Bone marrow (tissue), 2 donors: ENCODE results near the gene FAM241A.
A peak's percentile ranks its signal among the peaks of the same experiment; 100 is the strongest.
"Not testable (repeated sequence)": the region's sequence is repeated elsewhere in the genome, so short reads cannot be mapped to it uniquely, and the experiment has no call there.

Source experiments
- DNase-seq, 2 donors: peaks; one replicate each; lab custom pipeline; 2025; lab: John Stamatoyannopoulos, UW

Gene FAM241A

DNA sequence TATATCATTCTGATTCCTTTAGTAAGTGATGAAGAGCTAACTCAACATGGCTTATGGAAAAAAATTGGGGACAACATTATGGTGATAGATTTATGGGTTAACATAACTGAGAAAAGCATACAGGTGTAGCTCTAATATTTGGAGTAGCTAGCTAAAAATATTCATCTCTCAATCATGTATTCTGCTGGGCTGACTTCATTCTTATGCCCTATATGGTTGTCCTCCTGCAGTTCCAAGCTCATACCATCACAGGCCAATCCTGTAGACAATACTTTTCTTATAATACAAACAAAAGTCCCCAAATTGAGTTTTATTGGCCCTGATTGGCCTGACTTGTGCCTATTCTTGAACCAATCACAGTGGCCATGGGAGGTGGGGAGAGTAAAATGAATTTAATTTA lies 6.7 kb upstream of the FAM241A start:
- DNase-seq = no peak

DNA sequence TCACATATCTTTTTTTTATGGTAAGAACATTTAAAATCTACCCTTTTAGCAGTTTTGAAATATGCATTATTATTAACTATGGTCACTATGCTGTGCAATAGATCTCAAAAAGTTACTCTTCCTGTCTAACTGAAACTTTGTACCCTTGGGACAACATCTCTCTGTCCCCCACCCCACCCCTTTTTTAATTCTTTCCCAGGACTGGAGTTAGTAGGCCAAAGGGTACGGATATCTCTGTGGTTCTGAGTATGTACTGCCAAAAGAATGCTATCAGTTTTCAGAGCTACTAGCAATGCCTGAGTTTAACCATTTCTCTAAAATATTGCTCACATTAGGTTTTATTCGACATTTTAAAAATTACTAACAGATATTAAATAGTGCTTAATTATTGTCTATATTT lies 4.7 kb upstream of the FAM241A start:
- no peak for DNase-seq

DNA sequence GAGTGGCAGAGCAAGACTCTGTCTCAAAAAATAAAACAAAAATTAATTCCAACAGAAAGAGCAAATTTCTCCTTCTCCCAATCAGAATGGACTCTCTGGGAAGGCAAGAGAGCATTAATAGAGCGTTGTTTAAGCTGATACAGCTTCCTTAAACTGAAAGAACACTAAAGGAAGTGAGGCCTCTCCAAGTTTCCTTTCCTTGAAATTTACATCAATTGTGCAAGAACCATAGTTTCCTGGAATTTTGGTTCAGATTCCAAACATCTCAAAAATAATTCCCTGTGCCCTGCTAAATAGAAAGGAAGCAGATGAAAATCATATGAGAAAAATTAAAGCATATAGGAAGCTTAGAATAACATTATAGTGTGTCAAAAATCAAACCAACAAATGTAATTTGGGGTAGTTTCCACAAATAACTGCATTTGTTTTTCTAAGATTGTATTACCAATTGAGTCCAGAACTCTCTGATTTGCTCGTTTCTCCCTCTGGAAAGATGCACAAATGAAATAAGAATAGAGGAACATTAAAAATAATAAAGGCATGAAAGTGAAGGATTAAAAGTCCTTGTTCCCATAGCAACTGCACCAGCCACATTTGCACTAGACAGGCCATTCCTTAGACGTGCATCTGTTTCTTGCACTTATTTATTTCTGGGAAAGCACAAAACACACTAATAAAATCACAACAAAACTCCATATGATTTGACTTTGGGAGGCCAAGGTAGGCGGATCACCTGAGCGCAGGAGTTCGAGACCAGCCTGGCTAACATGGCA lies 3.7 kb upstream of the FAM241A start:
- DNase-seq = no peak

- no peak for DNase-seq
Observed at GRCh38 chr4:112142182-112142581, 3.1 kb upstream of the FAM241A start.

DNA sequence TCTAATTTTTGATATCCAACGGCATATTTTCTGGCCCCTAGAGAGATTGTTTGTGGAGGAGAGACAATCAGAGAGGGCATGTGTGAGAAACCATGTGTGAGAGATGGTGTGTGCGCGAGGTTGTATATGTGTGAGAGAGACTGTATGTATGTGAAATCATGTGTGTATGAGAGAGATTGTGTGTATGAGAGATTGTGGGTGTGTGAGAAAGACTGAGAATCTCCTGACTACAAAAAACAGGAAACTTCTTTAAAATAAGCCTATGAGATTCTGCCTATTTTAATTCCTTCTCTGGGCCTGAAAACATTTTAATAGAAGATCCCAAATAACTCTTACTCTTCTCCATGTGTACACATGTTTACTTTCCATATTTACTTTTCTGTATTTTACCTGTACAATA lies 1.5 kb upstream of the FAM241A start:
- DNase-seq = no peak

DNA sequence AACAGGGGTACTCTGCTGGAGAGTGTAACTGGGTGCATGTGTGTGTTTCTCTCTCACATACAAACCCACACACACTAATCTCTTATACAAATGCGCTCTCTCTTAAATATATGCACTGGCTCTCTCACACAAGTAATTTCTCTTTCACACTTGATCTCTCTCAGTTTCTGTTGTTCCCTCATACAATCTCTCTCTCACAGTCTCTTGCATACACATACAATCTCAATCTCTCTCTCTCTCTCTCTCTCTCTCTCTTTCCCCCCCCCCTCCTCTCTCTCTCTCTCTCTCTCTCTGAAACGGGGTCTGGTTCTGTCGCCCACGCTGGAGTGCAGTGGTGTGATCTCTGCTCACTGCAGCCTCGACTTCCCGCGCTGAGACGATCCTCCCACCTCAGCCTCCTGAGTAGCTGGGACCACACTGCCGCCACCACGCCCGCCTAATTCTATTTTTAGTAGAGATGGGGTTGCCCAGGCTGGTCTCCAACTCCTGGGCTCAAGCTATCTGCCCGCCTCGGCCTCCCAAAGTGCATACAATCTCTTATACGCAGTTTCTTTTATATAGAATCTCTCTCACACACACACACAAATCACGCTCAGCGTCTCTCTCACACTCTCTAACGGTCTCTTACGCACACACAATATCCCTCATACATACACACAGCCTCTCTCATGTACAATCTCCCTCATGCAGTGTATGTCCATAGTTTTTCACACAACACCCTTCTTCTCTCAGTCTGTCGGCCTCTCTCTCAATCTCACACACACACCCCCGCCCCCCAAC lies 518 bp upstream of the FAM241A start:
- no peak for DNase-seq

GRCh38 chr4:112145790-112146501 lies 692 bp downstream of the FAM241A start:
- peak; percentile 28 to 32 for DNase-seq

DNA sequence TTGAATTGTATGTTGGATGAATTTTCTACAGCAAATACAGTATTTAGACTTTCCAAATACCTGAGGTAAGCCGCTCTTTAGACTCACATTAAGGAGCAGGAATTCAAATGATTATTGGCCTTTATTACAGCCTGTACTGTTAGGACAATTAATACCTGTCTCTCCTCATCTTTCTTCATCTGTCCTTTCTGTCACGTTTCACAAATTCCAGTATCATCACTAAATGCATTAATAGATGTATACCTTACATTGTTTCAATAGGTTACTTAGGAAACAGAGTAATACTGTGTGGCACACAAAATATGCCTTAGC lies 1.2 kb downstream of the FAM241A start:
- DNase-seq = no peak

- no peak for DNase-seq
Observed at GRCh38 chr4:112147697-112148096, 2.4 kb downstream of the FAM241A start.

- no peak for DNase-seq
Observed at GRCh38 chr4:112150920-112151319, 5.7 kb downstream of the FAM241A start.

- no peak for DNase-seq
Observed at GRCh38 chr4:112152521-112152920, 7.3 kb downstream of the FAM241A start.

- DNase-seq = peak in 1 of 2 donors; percentile 39
Observed at GRCh38 chr4:112153211-112153791, 8.0 kb downstream of the FAM241A start.

GRCh38 chr4:112156112-112156511 lies 10.9 kb downstream of the FAM241A start:
- DNase-seq = no peak

DNA sequence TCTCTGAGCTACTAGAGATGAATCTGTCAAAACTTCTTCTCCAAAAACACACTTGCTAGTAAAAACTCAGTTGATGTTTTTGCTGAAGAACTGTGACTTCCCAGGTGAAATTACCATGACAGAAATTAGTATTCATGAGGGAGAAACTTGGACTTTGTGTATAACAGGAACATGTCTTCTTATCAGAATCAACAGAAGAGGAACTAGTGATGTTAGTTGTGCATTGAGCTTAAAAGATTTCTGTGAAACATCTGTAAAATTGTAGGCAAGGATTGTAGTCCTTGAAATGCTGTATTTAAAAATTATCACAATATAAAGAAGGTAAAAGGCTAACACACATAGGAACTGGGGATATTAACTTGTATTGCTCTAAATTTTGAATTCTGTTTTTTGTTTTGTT lies 11.3 kb downstream of the FAM241A start:
- DNase-seq = no peak

DNA sequence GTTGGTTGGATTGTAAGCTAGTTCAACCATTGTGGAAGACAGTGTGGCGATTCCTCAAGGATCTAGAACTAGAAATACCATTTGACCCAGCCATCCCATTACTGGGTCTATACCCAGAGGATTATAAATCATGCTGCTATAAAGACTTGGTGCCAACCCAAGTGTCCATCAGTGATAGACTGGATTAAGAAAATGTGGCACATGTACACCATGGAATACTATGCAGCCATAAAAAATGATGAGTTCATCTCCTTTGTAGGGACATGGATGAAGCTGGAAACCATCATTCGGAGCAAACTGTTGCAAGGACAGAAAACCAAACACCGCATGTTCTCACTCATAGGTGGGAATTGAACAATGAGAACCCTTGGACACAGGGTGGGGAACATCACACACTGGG lies 18.5 kb downstream of the FAM241A start:
- DNase-seq = not testable (repeated sequence)

DNA sequence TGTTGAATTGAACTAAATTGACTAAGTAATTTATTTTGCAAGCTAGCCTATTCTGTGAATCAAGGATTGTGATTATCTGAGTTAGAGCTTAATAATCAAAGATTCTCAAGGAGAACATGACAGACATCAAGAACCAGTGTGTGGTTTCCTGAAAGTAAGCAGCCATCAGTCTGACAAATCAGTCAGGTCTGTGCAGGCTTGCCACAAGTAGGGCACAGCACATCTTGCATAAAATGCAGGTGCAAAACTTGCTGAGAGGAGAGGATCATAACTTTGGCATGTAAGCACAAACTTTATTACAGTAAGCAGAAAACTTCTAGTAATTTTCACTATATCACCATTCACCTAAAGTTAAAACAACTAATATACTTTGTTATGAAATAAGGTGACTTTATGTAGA lies 22.5 kb downstream of the FAM241A start:
- peak in 1 of 2 donors; percentile 10 for DNase-seq

DNA sequence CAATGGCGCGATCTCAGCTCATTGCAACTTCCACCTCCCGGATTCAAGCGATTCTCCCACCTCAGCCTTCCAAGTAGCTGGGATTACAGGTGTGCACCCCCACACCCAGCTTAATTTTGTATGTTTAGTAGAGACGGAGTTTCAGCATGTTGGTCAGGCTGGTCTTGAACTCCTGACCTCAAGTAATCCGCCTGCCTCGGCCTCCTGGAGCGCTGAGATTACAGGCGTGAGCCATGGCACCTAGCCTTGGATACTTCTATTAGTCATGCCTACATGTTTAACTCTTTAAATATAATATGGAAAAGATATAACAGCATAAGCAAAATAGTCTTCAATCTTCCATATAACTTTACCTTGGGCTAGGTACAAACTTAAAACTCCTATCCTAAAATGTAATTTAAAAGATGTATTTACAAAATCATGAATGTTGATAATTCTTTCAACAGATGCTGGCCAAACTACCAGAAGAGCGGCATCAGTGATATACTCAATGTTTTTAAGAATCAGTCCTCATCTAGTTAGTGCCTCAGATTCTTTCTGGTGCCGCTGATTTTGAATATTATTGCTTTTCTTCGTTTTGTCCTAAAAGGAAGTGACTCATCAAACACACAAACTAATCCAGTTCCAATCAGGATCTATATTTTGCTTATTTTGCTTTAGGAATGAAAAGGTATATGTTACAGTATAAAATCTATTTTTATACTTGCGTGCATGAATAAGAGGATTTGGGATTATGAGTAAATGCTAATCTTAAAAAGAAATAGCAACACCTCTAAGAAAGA lies 23.7 kb downstream of the FAM241A start:
- DNase-seq = no peak

DNA sequence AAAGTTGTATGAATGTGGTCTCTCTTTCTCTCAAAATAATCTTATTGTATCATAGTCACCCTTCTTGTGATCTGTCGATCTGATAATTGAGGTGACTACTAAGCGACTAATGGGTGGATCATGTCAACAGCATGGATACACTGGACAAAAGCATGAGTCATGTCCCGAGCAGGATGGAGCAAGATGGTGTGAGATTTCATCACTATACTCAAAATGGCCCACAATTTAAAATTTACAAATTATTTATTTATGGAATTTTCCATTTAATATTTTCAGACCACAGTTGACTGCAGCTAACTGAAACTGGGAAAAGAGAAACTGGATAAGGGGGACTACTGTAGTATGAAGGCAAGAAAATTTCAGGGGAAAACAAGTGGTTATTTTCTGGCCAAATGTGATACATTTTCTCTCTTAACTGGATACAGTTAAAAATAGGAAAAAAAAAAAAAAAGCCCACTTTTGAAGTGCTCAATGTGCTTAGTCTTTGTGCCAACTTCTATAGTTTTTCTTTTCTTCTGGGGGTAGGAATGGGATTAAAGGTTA lies 25.3 kb downstream of the FAM241A start:
- peak in 1 of 2 donors; percentile 26 for DNase-seq

DNA sequence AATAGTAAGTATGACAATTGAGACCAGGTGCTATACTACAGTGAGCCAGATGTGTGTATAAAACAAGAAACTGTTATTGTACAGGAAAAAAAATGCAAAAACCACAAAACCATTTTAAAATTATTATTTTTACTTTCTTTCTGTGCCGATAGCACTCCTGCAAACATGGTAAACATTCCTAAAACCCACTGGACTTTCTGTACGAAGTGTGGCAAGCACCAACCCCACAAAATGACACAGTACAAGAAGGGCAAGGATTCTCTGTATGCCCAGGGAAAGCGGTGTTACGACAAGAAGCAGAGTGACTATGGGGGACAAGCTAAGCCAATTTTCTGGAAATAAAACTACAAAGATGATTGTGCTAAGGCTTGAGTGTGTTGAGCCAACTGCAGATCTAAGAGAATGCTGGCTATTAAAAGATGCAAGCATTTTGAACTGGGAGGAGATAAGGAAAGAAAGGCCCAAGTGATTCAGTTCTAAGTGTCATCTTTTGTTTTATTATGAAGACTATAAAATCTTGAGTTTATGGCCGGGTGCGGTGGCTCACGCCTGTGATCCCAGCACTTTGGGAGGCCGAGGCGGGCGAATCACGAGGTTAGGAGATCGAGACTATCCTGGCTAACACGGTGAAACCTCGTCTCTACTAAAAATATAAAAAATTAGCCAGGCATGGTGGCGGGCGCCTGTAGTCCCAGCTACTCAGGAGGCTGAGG lies 26.0 kb downstream of the FAM241A start:
- not testable (repeated sequence) for DNase-seq

DNA sequence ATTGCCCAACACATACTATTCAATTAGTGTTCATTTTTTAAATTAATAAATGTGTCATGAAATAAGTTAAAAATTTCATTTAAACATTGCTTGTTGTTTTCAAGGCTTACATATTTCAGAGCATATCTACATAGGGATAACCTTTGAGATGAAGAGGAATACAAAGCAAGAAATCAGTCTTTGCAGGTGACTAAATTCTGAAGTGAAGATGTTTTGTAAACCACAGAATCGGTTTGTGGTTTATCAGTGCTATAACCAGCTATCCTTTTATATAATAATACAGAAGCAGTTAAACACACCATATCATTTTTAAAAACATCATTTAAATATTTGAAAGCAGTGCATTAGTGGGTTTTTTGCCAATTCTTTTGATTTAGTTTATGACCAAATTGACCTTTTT lies 26.9 kb downstream of the FAM241A start:
- no peak for DNase-seq
